Esophagus squamous epithelium (tissue), 5 donors: ENCODE results near the gene TLE3. TPM values are rescaled to one million over a fixed set of nuclear protein-coding genes. Genes with fewer than 3 reads are reported as not detected.

Experiments used
- DNase-seq: peaks from one replicate; lab custom pipeline; 2025; lab: John Stamatoyannopoulos, UW
- H3K27ac ChIP-seq, 4 donors: fragments of 200-600 bp; sonication (generic); one replicate each; pipeline ENCODE4 v1.5.1; 2016 to 2019; ENCODE audit warnings: mild to moderate bottlenecking in 1 of 4
- H3K27me3 ChIP-seq, 4 donors: fragments of 200-600 bp; sonication (generic); 1 replicate in 3 of 4; 2 replicates in 1 of 4; pipeline versions ENCODE4 v1.5.1 to v1.6.0; 2017 to 2021; ENCODE audit warnings: antibody characterized with exemption in 1 of 4
- H3K36me3 ChIP-seq, 3 donors: fragments of 200-600 bp; sonication (generic); one replicate each; pipeline ENCODE4 v1.5.1; 2016 to 2019
- H3K4me1 ChIP-seq, 3 donors: fragments of 200-600 bp; sonication (generic); one replicate each; pipeline ENCODE4 v1.5.1; 2017 to 2019
- H3K4me3 ChIP-seq, 4 donors: fragments of 200-600 bp; sonication (generic); 1 replicate in 3 of 4; 2 replicates in 1 of 4; pipeline ENCODE4 v1.5.1; 2016 to 2019; ENCODE audit warnings: mild to moderate bottlenecking in 2 of 4, moderate library complexity in 1 of 4
- H3K9me3 ChIP-seq, 3 donors: fragments of 200-600 bp; sonication (generic); one replicate each; pipeline ENCODE4 v1.5.1; 2016 to 2019
- POLR2A ChIP-seq, 4 donors: fragments of 450-650 bp; IDR thresholded peaks; one replicate each; pipeline ENCODE4 v1.6.1; 2017; ENCODE audit warnings: antibody characterized with exemption in 4 of 4, mild to moderate bottlenecking in 4 of 4, moderate library complexity in 3 of 4
- WGBS, 2 donors: methylation state at CpG; one replicate each; pipeline ENCODE4 v1.1.5; 2018; 5-methylcytosine and 5-hydroxymethylcytosine counted together
- intact Hi-C: fragments of 100-400 bp; cut with DNase I; formaldehyde crosslinking; loops from one replicate; pipeline ENCODE4 v1.15.0; 2022
- small RNA-seq, 4 donors: library from RNA; depleted of rRNA; stranded (forward); fragments of <200 nt; gene quantifications; one replicate each; pipeline ENCODE3, GENCODE V24; 2016
- total RNA-seq, 4 donors: library from RNA; depleted of rRNA; stranded (reverse); fragments of >200 nt; gene quantifications; one replicate each; pipeline ENCODE4 v1.1.0, GENCODE V29; 2016
- TF ChIP-seq, protein P1 (sequence below), 6 experiments: fragments of 450-650 bp in 4 of 6; fragments of 200-600 bp in 2 of 6; sonication (generic) in 2 of 6; IDR thresholded peaks; one replicate each; pipeline ENCODE4 v1.5.1; 2016 to 2019; ENCODE audit warnings: antibody characterized with exemption in 6 of 6, mild to moderate bottlenecking in 4 of 6, moderate library complexity in 4 of 6
- donor health status: DM: yes; HTN: yes; CAD: no.

TLE3 gene
- total RNA-seq, 4 donors from 2014 or later, result 49.6 to 133 (median 64.4) TPM

DNA sequence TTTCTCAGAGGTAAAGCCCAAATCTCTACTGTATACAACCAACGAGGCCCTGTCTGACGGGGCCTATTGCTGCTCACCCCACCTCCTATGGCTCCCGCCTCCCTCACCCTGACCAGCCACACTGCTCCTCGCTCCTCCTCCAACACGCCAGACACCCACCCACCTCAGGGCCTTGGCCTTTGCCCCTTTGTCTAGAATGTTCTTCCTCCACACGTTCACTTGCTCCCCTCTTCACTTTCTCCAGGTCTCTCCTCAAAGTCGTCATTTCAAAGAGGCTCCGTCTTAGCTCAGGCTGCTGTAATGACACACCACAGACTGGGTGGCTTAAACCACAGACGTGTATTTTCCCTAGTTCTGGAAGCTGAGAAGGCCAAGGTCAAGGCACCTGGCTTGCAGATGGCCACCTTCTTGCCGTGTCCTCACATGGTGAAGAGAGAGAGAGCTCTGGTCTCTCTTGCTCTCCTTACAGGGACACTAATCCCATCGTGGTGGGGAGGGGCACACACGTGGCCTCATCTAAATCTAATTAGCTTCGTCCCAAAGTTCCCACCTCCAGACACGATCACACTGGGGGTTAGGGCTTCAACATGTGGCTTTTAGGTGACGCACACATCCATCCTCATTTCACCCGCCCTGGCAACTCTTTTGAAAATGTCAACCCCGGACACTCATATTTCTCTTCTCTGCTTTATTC, 98.2 kb downstream of the TLE3 start:
- 82 to 87% methylated on average over 17 of the region's 17 CpGs for WGBS, 2 donors
- no peaks in the 10 kb centered on the region for H3K36me3 ChIP-seq
- intact Hi-C loops, result no loop called here
- H3K9me3 ChIP-seq, result peaks cover 0 to 12% (median 8%) of the 10 kb centered on the region in 3 donors
- no peak for TF ChIP-seq POLR2A (IDR thresholded peaks at IDR 0.05)
- TF ChIP-seq, protein P1, sequence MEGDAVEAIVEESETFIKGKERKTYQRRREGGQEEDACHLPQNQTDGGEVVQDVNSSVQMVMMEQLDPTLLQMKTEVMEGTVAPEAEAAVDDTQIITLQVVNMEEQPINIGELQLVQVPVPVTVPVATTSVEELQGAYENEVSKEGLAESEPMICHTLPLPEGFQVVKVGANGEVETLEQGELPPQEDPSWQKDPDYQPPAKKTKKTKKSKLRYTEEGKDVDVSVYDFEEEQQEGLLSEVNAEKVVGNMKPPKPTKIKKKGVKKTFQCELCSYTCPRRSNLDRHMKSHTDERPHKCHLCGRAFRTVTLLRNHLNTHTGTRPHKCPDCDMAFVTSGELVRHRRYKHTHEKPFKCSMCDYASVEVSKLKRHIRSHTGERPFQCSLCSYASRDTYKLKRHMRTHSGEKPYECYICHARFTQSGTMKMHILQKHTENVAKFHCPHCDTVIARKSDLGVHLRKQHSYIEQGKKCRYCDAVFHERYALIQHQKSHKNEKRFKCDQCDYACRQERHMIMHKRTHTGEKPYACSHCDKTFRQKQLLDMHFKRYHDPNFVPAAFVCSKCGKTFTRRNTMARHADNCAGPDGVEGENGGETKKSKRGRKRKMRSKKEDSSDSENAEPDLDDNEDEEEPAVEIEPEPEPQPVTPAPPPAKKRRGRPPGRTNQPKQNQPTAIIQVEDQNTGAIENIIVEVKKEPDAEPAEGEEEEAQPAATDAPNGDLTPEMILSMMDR (IDR thresholded peaks at IDR 0.05), result no peak
- H3K4me3 ChIP-seq, result no peak overlapping the region
- DNase-seq, result no peak
- peaks cover 0 to 17% (median 5%) of the 10 kb centered on the region in 3 donors for H3K4me1 ChIP-seq
- no peak overlapping the region for H3K27ac ChIP-seq
- peaks cover 0 to 70% (median 0%) of the 10 kb centered on the region in 4 donors for H3K27me3 ChIP-seq

DNA sequence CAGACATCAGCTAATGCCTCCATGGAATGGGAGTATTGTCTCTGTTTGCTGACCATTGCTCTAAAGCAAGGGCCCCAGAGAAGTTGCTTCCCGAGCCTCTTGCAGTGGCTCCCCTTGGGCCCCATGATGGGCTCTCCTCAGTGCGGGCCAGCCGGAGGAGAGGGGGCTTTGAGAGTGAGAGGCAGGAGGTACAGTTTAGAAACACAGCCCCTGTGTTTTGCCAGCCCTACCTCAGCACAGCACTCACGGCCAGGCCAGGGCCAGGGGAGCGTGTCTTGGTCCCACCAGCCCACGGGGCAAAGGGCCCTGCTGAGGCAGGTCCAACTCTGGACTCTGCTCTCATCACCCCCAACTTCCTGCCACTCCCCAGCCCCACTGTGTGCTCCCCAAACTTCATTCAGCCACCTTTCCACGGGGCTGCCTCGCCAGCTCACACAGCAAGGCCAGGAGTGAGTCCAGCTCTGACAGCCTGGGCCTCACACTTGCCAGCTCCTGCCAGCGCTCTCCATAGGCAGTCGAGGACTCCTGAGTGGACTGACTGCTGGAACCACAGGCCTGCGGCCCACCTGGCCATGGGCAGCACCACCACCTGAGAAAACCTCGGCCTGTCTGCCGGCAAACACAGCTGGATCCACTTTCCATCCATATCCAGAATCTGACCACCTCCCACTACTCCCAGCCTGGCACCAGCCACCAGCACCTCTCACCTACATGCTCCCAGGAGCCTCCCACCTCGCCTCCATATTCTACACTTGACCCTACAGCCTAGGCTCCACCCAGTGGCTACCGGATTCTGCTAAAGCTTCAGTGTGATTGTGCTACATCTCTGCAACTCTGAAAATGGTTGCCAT, 99.0 kb downstream of the TLE3 start:
- TF ChIP-seq, protein P1 (IDR thresholded peaks at IDR 0.05), result no peak
- no peak for TF ChIP-seq POLR2A (IDR thresholded peaks at IDR 0.05)
- Histone ChIP-seq H3K27me3 (peaks cover 0 to 70% (median 0%) of the 10 kb centered on the region in 4 donors), H3K27ac (no peak overlapping the region), H3K4me3 (no peak overlapping the region), H3K4me1 (peaks cover 0 to 17% (median 5%) of the 10 kb centered on the region in 3 donors), H3K9me3 (peaks cover 0 to 15% (median 8%) of the 10 kb centered on the region in 3 donors), H3K36me3 (no peaks in the 10 kb centered on the region)
- WGBS, 2 donors, result 78 to 85% methylated on average over 7 to 10 of the region's 15 CpGs
- intact Hi-C loops, result no loop called here
- no peak for DNase-seq

DNA sequence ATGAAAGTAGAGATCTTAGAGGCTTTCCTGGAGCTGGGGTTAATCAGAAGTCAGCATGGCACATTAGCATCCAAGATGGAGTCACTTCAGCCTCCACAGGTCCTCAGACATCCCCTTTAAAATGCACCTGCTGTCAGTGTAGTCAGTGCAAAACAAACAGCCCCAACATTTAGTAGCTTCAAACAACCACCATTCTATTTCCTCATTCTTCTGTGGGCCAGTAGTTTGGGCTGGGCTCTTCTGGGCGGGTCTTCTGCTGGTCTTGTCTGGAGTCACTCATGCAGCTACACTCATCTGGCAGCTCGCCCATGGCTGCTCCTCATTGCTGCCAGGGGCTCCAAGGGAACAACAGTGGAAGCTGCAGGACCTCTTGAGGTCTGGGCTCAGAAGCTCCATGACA, 99.9 kb downstream of the TLE3 start:
- Histone ChIP-seq H3K9me3 (peaks cover 0 to 11% (median 1%) of the 10 kb centered on the region in 3 donors), H3K27ac (peak overlapping the region; percentile 21 to 69 (median 40)), H3K27me3 (peaks cover 0 to 67% (median 0%) of the 10 kb centered on the region in 4 donors), H3K4me1 (peaks cover 0 to 17% (median 5%) of the 10 kb centered on the region in 3 donors), H3K36me3 (no peaks in the 10 kb centered on the region), H3K4me3 (no peak overlapping the region)
- no peak for TF ChIP-seq POLR2A (IDR thresholded peaks at IDR 0.05)
- TF ChIP-seq, protein P1 (IDR thresholded peaks at IDR 0.05), result no peak
- intact Hi-C loops, result no loop called here
- DNase-seq, result no peak
- 30 to 46% methylated on average over 2 of the region's 2 CpGs for WGBS, 2 donors

Small RNAs within 50 kb of the gene (small RNA-seq; reads per million reads assigned to genes)
- gene MIR629, result 3.9 to 8.8 (median 7.6) reads per million in 4 donors
